ENCODE measurements around the gene CALML6. TPM values are rescaled to one million over a fixed set of nuclear protein-coding genes. Genes with fewer than 3 reads are reported as not detected.

Gene CALML6
- total RNA-seq, 1 donor from 2014 or later, result not detected

GRCh38 chr1:1941868-1942752 lies 27.1 kb downstream of the CALML6 start:
- Histone ChIP-seq H3K27me3 (peaks cover 4% of the 10 kb centered on the region), H3K4me1 (no peaks in the 10 kb centered on the region), H4K20me1 (ENCODE audit: low read depth) (no peaks in the 10 kb centered on the region), H3K9ac (no peak overlapping the region), H3K79me2 (ENCODE audit: low read depth) (no peaks in the 10 kb centered on the region), H3K27ac (no peak overlapping the region), H2AFZ (replicated peaks) (no peak overlapping the region), H3K9me3 (ENCODE audit: low read depth) (no peaks in the 10 kb centered on the region), H3K36me3 (no peaks in the 10 kb centered on the region), H3K4me3 (no peak overlapping the region), H3K4me2 (no peak overlapping the region), H3F3A (ENCODE audit: low read depth) (no peaks in the 10 kb centered on the region)
- H3K4me3 Mint-ChIP-seq, result peak overlapping the region; percentile 46
- no peaks in the 10 kb centered on the region for H3K9me3 Mint-ChIP-seq
- no peak for DNase-seq (ENCODE audit: low spot score)
- peaks cover 8% of the 10 kb centered on the region for H3K27me3 Mint-ChIP-seq (ENCODE audit: insufficient read depth, low read depth)
- H3K36me3 Mint-ChIP-seq, result no peaks in the 10 kb centered on the region
- TF ChIP-seq EZH2 (IDR thresholded peaks at IDR 0.05) (no peak), EZH2phosphoT487 (IDR thresholded peaks at IDR 0.05) (no peak), CTCF (IDR thresholded peaks at IDR 0.05) (no peak)
- H3K4me1 Mint-ChIP-seq, result peaks cover 12% of the 10 kb centered on the region
- no peak overlapping the region for H3K27ac Mint-ChIP-seq

GRCh38 chr1:1942753-1943656 lies 27.9 kb downstream of the CALML6 start:
- Mint-ChIP-seq H3K27me3 (ENCODE audit: insufficient read depth, low read depth) (peaks cover 8% of the 10 kb centered on the region), H3K9me3 (no peaks in the 10 kb centered on the region), H3K4me3 (no peak overlapping the region), H3K27ac (no peak overlapping the region), H3K36me3 (no peaks in the 10 kb centered on the region), H3K4me1 (peaks cover 12% of the 10 kb centered on the region)
- Histone ChIP-seq H3K79me2 (ENCODE audit: low read depth) (no peaks in the 10 kb centered on the region), H3F3A (ENCODE audit: low read depth) (no peaks in the 10 kb centered on the region), H3K4me3 (no peak overlapping the region), H3K27ac (no peak overlapping the region), H3K9me3 (ENCODE audit: low read depth) (no peaks in the 10 kb centered on the region), H4K20me1 (ENCODE audit: low read depth) (no peaks in the 10 kb centered on the region), H3K27me3 (peaks cover 4% of the 10 kb centered on the region), H3K4me2 (no peak overlapping the region), H3K36me3 (no peaks in the 10 kb centered on the region), H2AFZ (replicated peaks) (no peak overlapping the region), H3K9ac (no peak overlapping the region), H3K4me1 (no peaks in the 10 kb centered on the region)
- TF ChIP-seq CTCF (IDR thresholded peaks at IDR 0.05), result no peak
- TF ChIP-seq EZH2phosphoT487 (IDR thresholded peaks at IDR 0.05), result no peak
- DNase-seq (ENCODE audit: low spot score), result no peak

DNA sequence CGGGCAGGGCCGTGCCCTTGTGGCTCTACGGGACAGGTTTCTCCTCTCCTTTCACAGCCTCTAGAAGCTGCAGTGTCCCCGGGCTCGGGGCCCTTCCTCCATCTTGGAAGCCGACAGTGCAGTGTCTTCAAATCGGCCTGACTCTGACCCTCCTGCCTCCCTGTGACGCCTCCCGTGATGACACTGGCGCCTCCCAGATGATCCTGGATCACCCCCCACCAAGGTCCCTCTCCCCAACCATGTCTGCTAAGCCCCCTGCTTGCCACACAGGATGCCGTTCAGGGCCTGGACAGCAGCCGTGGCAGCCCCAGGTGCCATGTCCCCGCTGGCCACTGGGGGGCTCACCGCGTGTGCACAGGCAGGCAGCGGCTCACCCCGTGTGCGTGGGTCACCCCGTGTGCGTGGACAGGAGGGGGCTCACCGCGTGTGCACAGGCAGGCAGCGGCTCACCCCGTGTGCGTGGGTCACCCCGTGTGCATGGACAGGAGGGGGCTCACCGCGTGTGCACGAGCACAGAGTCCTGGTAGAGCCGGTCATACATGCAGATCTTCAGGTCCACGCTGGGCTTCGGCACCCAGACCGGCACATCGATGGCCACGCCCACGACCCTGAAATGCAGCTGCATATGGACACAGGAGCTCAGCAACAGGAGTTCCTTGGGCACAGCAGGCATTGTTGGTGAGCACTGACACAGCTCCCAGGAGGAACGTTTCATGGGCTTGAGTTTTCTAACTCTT lies 28.9 kb downstream of the CALML6 start:
- H2AFZ ChIP-seq (replicated peaks), result peak overlapping the region; percentile 50
- Mint-ChIP-seq H3K27ac (peak overlapping the region; percentile 81), H3K4me1 (peaks cover 12% of the 10 kb centered on the region), H3K9me3 (no peaks in the 10 kb centered on the region), H3K27me3 (ENCODE audit: insufficient read depth, low read depth) (peaks cover 10% of the 10 kb centered on the region), H3K4me3 (peak overlapping the region; percentile 57), H3K36me3 (no peaks in the 10 kb centered on the region)
- H3K36me3 ChIP-seq, result no peaks in the 10 kb centered on the region
- no peaks in the 10 kb centered on the region for H3F3A ChIP-seq (ENCODE audit: low read depth)
- no peak overlapping the region for H3K9ac ChIP-seq
- H3K27me3 ChIP-seq, result peaks cover 4% of the 10 kb centered on the region
- no peaks in the 10 kb centered on the region for H3K9me3 ChIP-seq (ENCODE audit: low read depth)
- H3K4me1 ChIP-seq, result no peaks in the 10 kb centered on the region
- H4K20me1 ChIP-seq (ENCODE audit: low read depth), result no peaks in the 10 kb centered on the region
- H3K79me2 ChIP-seq (ENCODE audit: low read depth), result no peaks in the 10 kb centered on the region
- H3K4me2 ChIP-seq, result peak overlapping the region; percentile 70
- no peak overlapping the region for H3K27ac ChIP-seq
- H3K4me3 ChIP-seq, result peak overlapping the region; percentile 35
- TF ChIP-seq EZH2 (IDR thresholded peaks at IDR 0.05) (no peak), EZH2phosphoT487 (IDR thresholded peaks at IDR 0.05) (no peak), CTCF (IDR thresholded peaks at IDR 0.05) (peak; percentile 89)
- peak; percentile 84 for DNase-seq (ENCODE audit: low spot score)

Data from neural progenitor cell (in vitro differentiated cells).